Fibroblast of mammary gland (primary cell): ENCODE measurements around the gene E4F1.

ENCODE experiments used
- DNase-seq: peaks from one replicate; pipeline ENCODE4 v3.0.0-alpha.2; 2010; ENCODE audit warnings: low read depth
- H3K4me3 ChIP-seq: 2 replicates; pipeline ENCODE4 v1.5.1; 2011; ENCODE audit warnings: low read depth, mild to moderate bottlenecking, low read length, moderate library complexity; ENCODE audit not compliant: control insufficient read depth
- TF ChIP-seq, protein P1 (sequence below): conservative IDR thresholded peaks from 2 replicates; pipeline ENCODE4 v1.5.1; 2011; ENCODE audit warnings: low read depth, low read length, inconsistent platforms; ENCODE audit not compliant: control insufficient read depth, insufficient read depth

E4F1 gene

DNA sequence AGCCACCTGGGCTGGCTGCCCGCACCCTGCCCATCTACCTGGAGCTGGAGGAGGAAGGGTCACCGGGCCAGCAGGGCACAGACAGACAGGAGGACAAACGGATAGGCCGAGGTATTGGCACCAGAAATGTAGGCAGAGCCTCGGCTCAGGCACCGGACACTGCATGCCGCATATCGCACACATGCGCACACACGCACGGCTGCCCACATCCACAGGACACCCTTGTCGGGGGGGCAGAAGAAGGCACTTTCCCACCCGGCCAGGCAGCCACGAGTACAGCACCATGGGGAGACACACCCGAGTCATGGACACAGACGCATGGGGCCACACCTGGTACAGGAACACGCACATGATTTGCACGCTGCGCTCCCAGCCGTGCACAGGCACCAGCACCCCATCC lies 41.4 kb upstream of the E4F1 start:
- TF ChIP-seq, protein P1, sequence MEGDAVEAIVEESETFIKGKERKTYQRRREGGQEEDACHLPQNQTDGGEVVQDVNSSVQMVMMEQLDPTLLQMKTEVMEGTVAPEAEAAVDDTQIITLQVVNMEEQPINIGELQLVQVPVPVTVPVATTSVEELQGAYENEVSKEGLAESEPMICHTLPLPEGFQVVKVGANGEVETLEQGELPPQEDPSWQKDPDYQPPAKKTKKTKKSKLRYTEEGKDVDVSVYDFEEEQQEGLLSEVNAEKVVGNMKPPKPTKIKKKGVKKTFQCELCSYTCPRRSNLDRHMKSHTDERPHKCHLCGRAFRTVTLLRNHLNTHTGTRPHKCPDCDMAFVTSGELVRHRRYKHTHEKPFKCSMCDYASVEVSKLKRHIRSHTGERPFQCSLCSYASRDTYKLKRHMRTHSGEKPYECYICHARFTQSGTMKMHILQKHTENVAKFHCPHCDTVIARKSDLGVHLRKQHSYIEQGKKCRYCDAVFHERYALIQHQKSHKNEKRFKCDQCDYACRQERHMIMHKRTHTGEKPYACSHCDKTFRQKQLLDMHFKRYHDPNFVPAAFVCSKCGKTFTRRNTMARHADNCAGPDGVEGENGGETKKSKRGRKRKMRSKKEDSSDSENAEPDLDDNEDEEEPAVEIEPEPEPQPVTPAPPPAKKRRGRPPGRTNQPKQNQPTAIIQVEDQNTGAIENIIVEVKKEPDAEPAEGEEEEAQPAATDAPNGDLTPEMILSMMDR = no peak
- no peak overlapping the region for H3K4me3 ChIP-seq
- no peak for DNase-seq

DNA sequence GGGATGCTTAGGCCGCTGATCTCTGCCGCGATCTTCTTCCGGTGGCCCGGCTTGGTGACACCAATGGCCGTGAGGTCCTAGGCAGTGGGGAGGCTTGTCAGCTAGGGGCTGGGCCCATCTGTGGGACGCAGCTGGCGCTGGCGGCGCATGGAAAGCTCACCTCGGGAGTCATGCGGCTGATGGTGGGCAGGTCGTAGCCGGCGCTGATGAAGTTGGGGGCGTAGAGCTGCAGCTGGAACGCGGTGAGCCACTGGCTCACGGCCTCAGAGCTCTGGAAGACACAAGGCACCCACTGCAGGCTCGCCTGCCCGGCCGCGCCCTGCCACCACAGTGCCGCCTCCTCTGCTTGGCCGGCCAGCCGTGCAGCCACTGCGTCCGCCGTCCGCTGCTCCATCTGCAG lies 39.7 kb upstream of the E4F1 start:
- H3K4me3 ChIP-seq = no peak overlapping the region
- TF ChIP-seq, protein P1 = no peak
- DNase-seq = no peak

DNA sequence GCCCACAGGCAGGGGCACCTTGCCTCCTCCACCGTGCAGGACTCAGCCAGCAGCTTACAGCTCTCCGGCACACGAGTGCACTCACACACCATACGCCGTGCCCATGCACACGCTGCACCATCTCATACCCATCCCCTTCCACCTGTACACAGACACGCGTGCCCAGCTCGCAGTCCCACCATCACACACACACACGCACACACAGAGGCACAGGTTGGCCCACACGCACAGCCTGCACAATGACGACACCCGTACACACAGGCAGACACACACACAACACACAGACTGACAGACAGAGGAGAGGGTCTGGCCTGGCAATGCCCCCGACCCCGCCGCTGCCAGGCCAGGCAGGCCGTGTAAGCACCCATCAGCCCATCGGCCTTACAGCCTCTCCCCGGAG lies 39.0 kb upstream of the E4F1 start:
- DNase-seq = no peak
- TF ChIP-seq, protein P1 = no peak
- H3K4me3 ChIP-seq = no peak overlapping the region

DNA sequence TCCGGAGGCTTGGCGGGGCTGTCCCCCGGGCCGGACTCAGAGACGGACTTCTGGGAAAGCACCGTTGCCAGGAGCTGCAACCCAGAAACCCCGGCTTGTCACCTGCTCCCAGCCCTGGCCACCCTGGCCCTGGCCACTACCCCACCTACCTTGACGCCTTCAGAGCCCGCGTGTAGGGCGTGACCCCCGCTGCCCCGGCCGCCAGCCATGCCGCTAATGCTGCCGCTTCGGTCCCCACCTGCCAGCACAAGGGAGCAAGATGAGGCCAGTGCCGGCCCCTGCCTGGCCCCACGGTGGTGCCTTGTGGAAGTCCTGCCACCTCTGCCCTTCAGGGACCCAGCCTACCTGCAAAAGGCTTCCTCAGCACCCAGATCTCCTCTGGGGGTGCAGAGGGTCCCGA lies 38.4 kb upstream of the E4F1 start:
- TF ChIP-seq, protein P1 = no peak
- no peak overlapping the region for H3K4me3 ChIP-seq
- DNase-seq = no peak

DNA sequence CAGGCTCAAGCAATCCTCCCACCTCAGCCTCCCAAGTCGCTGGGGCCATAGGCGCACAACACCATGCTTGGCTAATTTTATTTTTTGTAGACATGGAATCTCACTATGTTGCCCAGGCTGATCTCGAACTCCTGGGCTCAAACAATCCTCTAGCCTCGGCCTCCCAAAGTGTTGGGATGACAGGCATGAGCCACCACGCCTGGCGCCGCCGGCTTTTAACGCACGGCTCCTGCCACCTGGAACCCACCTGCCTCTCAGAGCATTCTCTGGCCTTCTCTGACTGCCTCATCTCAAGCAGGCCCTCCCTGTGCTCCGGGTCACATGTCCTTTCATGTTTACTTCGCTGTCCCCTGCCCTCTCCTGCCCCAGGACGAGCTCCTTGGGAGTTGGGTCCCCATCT lies 37.3 kb upstream of the E4F1 start:
- DNase-seq = no peak
- TF ChIP-seq, protein P1 = no peak
- H3K4me3 ChIP-seq = no peak overlapping the region

DNA sequence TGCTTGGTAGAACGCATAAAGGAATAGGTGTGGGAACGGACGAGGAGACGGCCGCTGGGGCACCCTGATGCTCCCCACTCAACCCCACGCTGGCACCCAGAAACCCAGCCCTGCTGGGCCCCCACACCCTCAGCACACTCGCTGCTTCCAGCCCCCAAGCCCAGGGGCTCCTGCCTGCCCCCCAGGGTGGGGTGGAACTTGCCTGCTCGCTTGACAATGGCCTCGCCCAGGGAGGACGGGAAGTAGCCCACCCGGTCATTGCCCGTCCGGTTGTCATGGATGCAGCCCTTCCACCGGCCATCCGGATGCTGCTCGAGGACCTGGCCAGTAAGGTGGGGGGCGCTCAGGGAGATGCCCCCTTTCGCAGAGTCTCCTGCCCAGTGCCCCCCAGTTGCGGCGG lies 36.9 kb upstream of the E4F1 start:
- TF ChIP-seq, protein P1 = no peak
- H3K4me3 ChIP-seq = no peak overlapping the region
- DNase-seq = no peak

DNA sequence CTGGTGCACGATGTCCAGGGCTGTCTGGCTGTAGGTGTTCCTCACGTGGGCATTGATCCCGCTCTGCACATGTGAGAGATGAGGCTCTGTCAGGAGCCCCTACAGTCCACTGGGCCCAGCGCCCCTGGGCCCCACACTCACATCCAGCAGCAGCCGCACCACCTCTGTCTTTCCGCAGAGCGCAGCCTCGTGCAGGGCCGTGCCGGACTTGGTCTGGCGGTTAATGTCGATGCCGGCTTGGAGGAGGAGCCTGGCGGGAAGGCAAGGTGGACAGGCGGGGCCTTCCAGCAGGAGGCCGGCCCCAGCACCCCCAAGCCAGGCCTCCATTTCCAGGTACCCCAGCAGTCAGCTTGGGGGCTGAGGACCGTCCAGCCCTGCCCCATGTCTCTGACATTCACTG lies 36.2 kb upstream of the E4F1 start:
- TF ChIP-seq, protein P1 = no peak
- no peak overlapping the region for H3K4me3 ChIP-seq
- DNase-seq = no peak
